ENCODE measurements around the gene OVOL1.

OVOL1 gene

GRCh38 chr11:65802841-65803240 is 16.0 kb downstream of the OVOL1 start:
- H3K4me1 ChIP-seq (ENCODE audit: control insufficient read depth, insufficient read depth, low read length) = peaks cover 9% of the 10 kb centered on the region
- no CpG with 5 or more reads among the region's 9 CpGs for WGBS (ENCODE audit: insufficient coverage, insufficient read length)
- H3K36me3 ChIP-seq (ENCODE audit: control insufficient read depth, insufficient read depth, low read length) = no peaks in the 10 kb centered on the region
- no peak overlapping the region for H3K27ac ChIP-seq (ENCODE audit: low read length)
- no peak for DNase-seq (ENCODE audit: low read depth, low spot score)
- no peak overlapping the region for H3K4me3 ChIP-seq (ENCODE audit: low read length)
- H3K27me3 ChIP-seq (ENCODE audit: control insufficient read depth, insufficient read depth, low read length) = no peaks in the 10 kb centered on the region
- no peaks in the 10 kb centered on the region for H3K9me3 ChIP-seq (ENCODE audit: control insufficient read depth, insufficient read depth, low read length)

- no CpG with 5 or more reads among the region's 21 CpGs for WGBS (ENCODE audit: insufficient coverage, insufficient read length)
- H3K4me1 ChIP-seq (ENCODE audit: control insufficient read depth, insufficient read depth, low read length) = peaks cover 6% of the 10 kb centered on the region; the same call in 1 of the 2 replicates
- H3K27me3 ChIP-seq (ENCODE audit: control insufficient read depth, insufficient read depth, low read length) = no peaks in the 10 kb centered on the region
- DNase-seq (ENCODE audit: low read depth, low spot score) = no peak
- no peak overlapping the region for H3K4me3 ChIP-seq (ENCODE audit: low read length)
- H3K36me3 ChIP-seq (ENCODE audit: control insufficient read depth, insufficient read depth, low read length) = no peaks in the 10 kb centered on the region
- H3K27ac ChIP-seq (ENCODE audit: low read length) = no peak overlapping the region
- no peaks in the 10 kb centered on the region for H3K9me3 ChIP-seq (ENCODE audit: control insufficient read depth, insufficient read depth, low read length)
These were observed 17.1 kb downstream of the OVOL1 start for GRCh38 chr11:65803797-65804492.

GRCh38 chr11:65806979-65807378 is 20.1 kb downstream of the OVOL1 start:
- no peak overlapping the region for H3K4me3 ChIP-seq (ENCODE audit: low read length)
- no peaks in the 10 kb centered on the region for H3K27me3 ChIP-seq (ENCODE audit: control insufficient read depth, insufficient read depth, low read length)
- H3K4me1 ChIP-seq (ENCODE audit: control insufficient read depth, insufficient read depth, low read length) = 0 out of 2 replicates have a peak, but pooled peaks cover 3% of the 10 kb centered on the region
- DNase-seq (ENCODE audit: low read depth, low spot score) = no peak
- H3K36me3 ChIP-seq (ENCODE audit: control insufficient read depth, insufficient read depth, low read length) = no peaks in the 10 kb centered on the region
- H3K9me3 ChIP-seq (ENCODE audit: control insufficient read depth, insufficient read depth, low read length) = no peaks in the 10 kb centered on the region
- no peak overlapping the region for H3K27ac ChIP-seq (ENCODE audit: low read length)
- WGBS (ENCODE audit: insufficient coverage, insufficient read length) = no CpG with 5 or more reads among the region's 6 CpGs

- no peaks in the 10 kb centered on the region for H3K36me3 ChIP-seq (ENCODE audit: control insufficient read depth, insufficient read depth, low read length)
- no peak overlapping the region for H3K4me3 ChIP-seq (ENCODE audit: low read length)
- H3K27ac ChIP-seq (ENCODE audit: low read length) = no peak overlapping the region
- no CpG with 5 or more reads among the region's 20 CpGs for WGBS (ENCODE audit: insufficient coverage, insufficient read length)
- H3K27me3 ChIP-seq (ENCODE audit: control insufficient read depth, insufficient read depth, low read length) = no peaks in the 10 kb centered on the region
- DNase-seq (ENCODE audit: low read depth, low spot score) = no peak
- H3K9me3 ChIP-seq (ENCODE audit: control insufficient read depth, insufficient read depth, low read length) = no peaks in the 10 kb centered on the region
- H3K4me1 ChIP-seq (ENCODE audit: control insufficient read depth, insufficient read depth, low read length) = 0 out of 2 replicates have a peak, but pooled peaks cover 1% of the 10 kb centered on the region
These were observed 22.0 kb downstream of the OVOL1 start for GRCh38 chr11:65808744-65809341.

GRCh38 chr11:65809496-65809895 is 22.6 kb downstream of the OVOL1 start:
- H3K27me3 ChIP-seq (ENCODE audit: control insufficient read depth, insufficient read depth, low read length) = no peaks in the 10 kb centered on the region
- H3K9me3 ChIP-seq (ENCODE audit: control insufficient read depth, insufficient read depth, low read length) = no peaks in the 10 kb centered on the region
- WGBS (ENCODE audit: insufficient coverage, insufficient read length) = no CpG with 5 or more reads among the region's 9 CpGs
- H3K4me3 ChIP-seq (ENCODE audit: low read length) = no peak overlapping the region
- no peak overlapping the region for H3K27ac ChIP-seq (ENCODE audit: low read length)
- DNase-seq (ENCODE audit: low read depth, low spot score) = no peak
- no peaks in the 10 kb centered on the region for H3K36me3 ChIP-seq (ENCODE audit: control insufficient read depth, insufficient read depth, low read length)
- H3K4me1 ChIP-seq (ENCODE audit: control insufficient read depth, insufficient read depth, low read length) = no peaks in the 10 kb centered on the region

GRCh38 chr11:65810046-65810868 is 23.4 kb downstream of the OVOL1 start:
- Histone ChIP-seq H3K4me3 (ENCODE audit: low read length) (no peak overlapping the region), H3K27me3 (ENCODE audit: control insufficient read depth, insufficient read depth, low read length) (no peaks in the 10 kb centered on the region), H3K36me3 (ENCODE audit: control insufficient read depth, insufficient read depth, low read length) (no peaks in the 10 kb centered on the region), H3K9me3 (ENCODE audit: control insufficient read depth, insufficient read depth, low read length) (no peaks in the 10 kb centered on the region), H3K4me1 (ENCODE audit: control insufficient read depth, insufficient read depth, low read length) (no peaks in the 10 kb centered on the region), H3K27ac (ENCODE audit: low read length) (no peak overlapping the region)
- no CpG with 5 or more reads among the region's 23 CpGs for WGBS (ENCODE audit: insufficient coverage, insufficient read length)
- no peak for DNase-seq (ENCODE audit: low read depth, low spot score)

- no peaks in the 10 kb centered on the region for H3K9me3 ChIP-seq (ENCODE audit: control insufficient read depth, insufficient read depth, low read length)
- DNase-seq (ENCODE audit: low read depth, low spot score) = no peak
- H3K27ac ChIP-seq (ENCODE audit: low read length) = no peak overlapping the region
- no CpG with 5 or more reads among the region's 19 CpGs for WGBS (ENCODE audit: insufficient coverage, insufficient read length)
- no peaks in the 10 kb centered on the region for H3K36me3 ChIP-seq (ENCODE audit: control insufficient read depth, insufficient read depth, low read length)
- H3K27me3 ChIP-seq (ENCODE audit: control insufficient read depth, insufficient read depth, low read length) = no peaks in the 10 kb centered on the region
- no peak overlapping the region for H3K4me3 ChIP-seq (ENCODE audit: low read length)
- H3K4me1 ChIP-seq (ENCODE audit: control insufficient read depth, insufficient read depth, low read length) = no peaks in the 10 kb centered on the region
These were observed 25.1 kb downstream of the OVOL1 start for GRCh38 chr11:65811764-65812475.

- Histone ChIP-seq H3K9me3 (ENCODE audit: control insufficient read depth, insufficient read depth, low read length) (no peaks in the 10 kb centered on the region), H3K36me3 (ENCODE audit: control insufficient read depth, insufficient read depth, low read length) (no peaks in the 10 kb centered on the region), H3K27ac (ENCODE audit: low read length) (no peak overlapping the region), H3K4me1 (ENCODE audit: control insufficient read depth, insufficient read depth, low read length) (no peaks in the 10 kb centered on the region), H3K4me3 (ENCODE audit: low read length) (no peak overlapping the region), H3K27me3 (ENCODE audit: control insufficient read depth, insufficient read depth, low read length) (no peaks in the 10 kb centered on the region)
- no peak for DNase-seq (ENCODE audit: low read depth, low spot score)
- no CpG with 5 or more reads among the region's 18 CpGs for WGBS (ENCODE audit: insufficient coverage, insufficient read length)
These were observed 27.5 kb downstream of the OVOL1 start for GRCh38 chr11:65814131-65814985.

- no peaks in the 10 kb centered on the region for H3K27me3 ChIP-seq (ENCODE audit: control insufficient read depth, insufficient read depth, low read length)
- no CpG with 5 or more reads among the region's 16 CpGs for WGBS (ENCODE audit: insufficient coverage, insufficient read length)
- DNase-seq (ENCODE audit: low read depth, low spot score) = no peak
- H3K9me3 ChIP-seq (ENCODE audit: control insufficient read depth, insufficient read depth, low read length) = no peaks in the 10 kb centered on the region
- no peaks in the 10 kb centered on the region for H3K4me1 ChIP-seq (ENCODE audit: control insufficient read depth, insufficient read depth, low read length)
- H3K27ac ChIP-seq (ENCODE audit: low read length) = no peak overlapping the region
- H3K36me3 ChIP-seq (ENCODE audit: control insufficient read depth, insufficient read depth, low read length) = no peaks in the 10 kb centered on the region
- H3K4me3 ChIP-seq (ENCODE audit: low read length) = no peak overlapping the region
These were observed 28.2 kb downstream of the OVOL1 start for GRCh38 chr11:65814986-65815565.

Measured in iPS DF 6.9 (cell line).